GM12874 (cell line): ENCODE measurements around the gene ZBTB7C.

ENCODE experiments used
- TF ChIP-seq, protein P1 (sequence below): IDR thresholded peaks from 2 replicates; pipeline ENCODE4 v1.5.1; 2011; ENCODE audit warnings: low read depth, mild to moderate bottlenecking, control low read depth, low read length, moderate library complexity; ENCODE audit not compliant: insufficient read depth

The ZBTB7C gene

DNA sequence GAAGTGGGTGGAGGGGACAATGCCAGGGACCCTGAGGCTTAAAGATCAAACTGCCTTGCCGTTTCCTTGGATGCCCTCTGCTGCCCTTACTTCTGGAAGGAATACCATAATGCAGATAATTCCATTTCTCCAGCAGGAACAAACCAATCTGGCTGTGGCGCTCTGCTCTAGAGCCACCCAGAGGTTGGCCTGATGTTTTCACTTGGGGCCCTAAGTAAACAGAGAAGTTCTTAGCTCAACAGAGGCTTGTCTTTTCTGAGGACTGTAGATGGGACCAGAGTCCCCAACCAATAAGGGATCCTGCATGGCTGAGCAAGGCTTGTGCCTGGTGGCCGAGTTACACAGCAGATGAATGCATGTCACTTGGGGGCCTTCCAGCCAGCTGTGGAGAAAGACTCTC, 230.2 kb downstream of the ZBTB7C start:
- TF ChIP-seq, protein P1, sequence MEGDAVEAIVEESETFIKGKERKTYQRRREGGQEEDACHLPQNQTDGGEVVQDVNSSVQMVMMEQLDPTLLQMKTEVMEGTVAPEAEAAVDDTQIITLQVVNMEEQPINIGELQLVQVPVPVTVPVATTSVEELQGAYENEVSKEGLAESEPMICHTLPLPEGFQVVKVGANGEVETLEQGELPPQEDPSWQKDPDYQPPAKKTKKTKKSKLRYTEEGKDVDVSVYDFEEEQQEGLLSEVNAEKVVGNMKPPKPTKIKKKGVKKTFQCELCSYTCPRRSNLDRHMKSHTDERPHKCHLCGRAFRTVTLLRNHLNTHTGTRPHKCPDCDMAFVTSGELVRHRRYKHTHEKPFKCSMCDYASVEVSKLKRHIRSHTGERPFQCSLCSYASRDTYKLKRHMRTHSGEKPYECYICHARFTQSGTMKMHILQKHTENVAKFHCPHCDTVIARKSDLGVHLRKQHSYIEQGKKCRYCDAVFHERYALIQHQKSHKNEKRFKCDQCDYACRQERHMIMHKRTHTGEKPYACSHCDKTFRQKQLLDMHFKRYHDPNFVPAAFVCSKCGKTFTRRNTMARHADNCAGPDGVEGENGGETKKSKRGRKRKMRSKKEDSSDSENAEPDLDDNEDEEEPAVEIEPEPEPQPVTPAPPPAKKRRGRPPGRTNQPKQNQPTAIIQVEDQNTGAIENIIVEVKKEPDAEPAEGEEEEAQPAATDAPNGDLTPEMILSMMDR = no peak

DNA sequence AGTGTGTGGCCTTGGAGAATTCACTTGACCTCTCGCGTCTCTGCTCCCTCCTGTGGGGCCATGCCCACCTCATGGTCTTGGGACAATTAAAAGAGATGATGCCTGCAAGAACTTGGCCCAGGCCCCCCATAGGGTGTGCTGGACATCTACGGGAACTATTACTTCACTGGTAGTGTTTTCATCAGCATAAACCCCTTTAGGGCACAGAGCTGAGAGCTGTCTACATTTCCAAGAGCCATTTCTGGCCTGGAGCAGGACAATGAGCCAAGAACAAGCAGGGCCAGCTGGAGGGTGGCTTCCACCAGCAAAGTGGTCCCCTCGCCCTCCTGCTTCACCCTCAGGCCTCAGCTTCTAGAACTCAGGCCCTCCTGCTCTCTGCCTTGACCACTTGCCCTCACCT, 232.3 kb downstream of the ZBTB7C start:
- TF ChIP-seq, protein P1 = no peak

DNA sequence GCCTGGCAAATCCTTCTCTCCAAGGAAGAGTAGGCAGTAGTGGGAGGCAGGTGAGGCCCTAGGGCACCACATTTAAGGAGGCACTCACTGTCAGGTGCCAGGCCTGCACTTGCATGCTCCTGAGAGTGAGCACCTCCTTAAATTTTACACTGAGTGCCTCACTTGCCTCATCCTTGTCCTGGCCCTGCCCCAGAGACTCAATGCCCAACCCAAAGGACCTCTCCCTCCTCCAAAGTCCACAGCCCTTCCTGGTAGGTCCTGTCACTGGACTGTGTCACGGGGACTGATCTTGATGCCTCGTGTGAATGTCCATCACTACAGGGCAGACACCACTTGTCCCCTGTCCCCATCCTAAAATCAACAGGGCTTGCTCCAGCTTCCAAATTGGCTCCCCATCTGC, 235.6 kb downstream of the ZBTB7C start:
- TF ChIP-seq, protein P1 = no peak

DNA sequence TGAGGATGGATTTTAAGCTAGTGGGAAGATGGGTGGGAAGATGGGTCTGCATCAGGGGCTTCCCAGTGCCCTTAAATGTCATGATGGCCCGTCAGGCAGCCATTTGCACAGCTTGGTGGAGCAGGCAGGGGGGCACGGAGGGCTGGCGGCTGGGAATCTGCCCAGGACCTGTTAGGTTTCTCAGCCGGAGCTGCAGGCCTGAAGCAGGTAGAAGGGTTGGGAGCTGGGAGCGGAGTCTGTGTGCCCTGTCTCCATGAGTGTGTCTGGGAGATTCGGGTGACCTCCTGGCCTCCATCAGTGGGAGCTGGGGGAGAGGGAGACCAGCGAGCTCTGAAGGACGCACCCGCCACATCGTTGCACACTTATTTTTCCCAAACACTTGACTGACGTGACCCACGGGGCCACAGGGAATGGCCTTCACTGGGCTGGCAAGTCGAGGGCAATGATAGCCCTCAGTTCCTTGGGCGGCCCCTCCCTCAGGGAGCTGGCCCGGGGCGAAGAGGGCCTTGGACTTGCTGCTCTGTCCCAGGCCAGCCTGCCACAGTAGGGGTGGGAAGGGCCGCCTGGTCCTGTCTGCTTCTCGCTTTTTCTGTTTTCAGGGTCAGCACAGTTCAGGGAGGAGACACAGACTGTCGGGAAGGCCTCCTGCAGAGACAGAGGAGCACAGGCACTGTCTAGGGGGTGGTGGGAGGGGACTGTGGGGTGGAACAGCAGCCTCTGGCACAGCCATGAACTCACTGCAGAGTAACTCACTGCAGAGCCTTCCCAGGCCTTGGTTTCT, 236.8 kb downstream of the ZBTB7C start:
- TF ChIP-seq, protein P1 = no peak

DNA sequence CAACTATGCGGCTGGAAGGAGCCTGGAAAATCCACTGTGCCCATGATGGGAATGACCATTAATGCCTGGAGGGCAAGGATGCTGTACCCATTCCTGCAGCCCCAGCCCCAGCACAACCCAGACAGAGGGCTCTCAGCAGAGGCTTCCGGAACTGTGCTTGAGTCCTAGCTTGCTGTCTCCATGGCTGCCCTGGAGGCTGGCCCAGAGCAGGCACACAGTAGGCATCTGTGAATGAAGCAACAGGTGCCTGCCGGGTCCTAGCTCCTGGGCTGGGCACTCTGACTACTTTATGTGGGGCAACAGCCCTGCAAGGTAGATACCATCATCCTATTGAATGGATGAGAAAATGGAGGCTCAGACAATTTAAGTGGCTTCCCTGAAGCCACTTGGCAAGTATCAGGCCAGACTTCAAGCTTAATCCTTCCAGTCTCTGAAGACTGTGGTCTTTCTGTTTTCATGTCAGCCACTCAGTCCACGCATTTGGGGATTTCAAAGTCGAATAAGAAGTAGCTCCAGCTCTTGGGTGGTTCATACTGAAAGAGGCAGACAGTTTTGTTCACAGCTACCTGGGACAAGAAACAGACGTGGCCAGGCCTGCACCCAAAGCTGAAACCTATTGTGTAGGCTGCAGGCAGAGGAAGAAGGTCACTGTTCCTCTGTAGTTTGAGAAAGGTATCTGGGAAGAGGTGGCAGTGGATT, 237.5 kb downstream of the ZBTB7C start:
- TF ChIP-seq, protein P1 = no peak

DNA sequence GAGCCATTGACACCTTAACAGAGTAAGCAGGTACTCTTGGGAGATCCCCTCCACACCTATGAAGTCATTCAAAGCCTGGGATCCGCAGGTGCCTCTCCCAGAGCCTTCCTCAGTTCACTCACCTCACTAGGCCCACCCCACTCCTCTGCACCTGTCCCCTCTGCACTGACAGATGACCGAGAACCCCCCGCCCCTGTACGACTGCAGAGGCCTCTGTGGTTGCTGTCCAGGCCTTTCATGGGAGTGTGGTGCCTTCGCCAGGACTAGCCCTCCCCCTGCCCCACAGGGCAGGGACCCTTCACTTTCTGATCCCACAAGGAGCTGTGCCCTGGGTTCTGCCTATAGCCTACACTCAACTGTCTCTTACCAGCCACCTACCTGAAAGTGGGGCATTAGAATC, 238.5 kb downstream of the ZBTB7C start:
- TF ChIP-seq, protein P1 = no peak

DNA sequence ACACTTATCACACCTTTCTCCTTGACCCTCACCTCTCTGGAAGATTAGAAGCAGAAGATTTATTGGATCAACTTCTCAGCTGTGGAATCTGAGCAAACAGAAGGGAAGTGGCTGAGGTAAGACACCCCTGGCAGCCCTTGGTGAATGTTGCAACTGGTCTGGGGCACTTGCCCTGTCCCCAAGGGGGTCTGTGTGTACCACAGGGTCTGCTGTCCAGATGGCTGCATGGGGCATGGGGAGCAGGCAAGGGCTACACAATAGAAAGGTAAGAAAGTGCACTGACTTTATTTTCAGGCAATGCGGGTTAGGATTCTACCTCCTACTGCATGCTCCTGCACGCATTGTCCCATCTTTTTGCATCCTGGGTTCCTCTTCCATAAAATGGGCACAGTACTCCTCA, 240.3 kb downstream of the ZBTB7C start:
- TF ChIP-seq, protein P1 = no peak
